Activated effector memory CD4-positive, alpha-beta T cell treated with anti-CD3 and anti-CD28 coated beads, Interleukin-2, amount 50 U/mL, for 16 hours (primary cell): ENCODE results near the gene DENND1A.

Experiments
- DNase-seq: peaks from one replicate; pipeline ENCODE4 v3.0.0-alpha.2; 2020

DENND1A gene

DNA sequence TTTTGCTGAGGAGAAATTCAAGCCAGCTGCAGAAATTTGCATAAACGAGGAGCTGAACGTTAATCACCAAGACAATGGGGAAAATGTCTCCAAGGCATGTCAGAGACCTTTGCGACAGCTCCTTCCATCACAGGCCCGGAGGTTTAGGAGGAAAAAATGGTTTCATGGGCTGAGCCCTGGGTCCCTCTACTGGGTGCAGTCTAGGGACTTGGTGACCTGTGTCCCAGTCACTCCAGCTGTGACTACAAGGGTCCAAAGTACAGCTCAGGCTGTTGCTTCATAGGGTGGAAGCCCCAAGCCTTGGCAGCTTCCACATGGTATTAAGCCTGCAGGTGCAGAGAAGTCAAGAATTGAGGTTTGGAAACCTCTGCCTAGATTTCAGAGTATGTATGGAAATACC is 207.5 kb downstream of the DENND1A start:
- DNase-seq, result no peak

DNA sequence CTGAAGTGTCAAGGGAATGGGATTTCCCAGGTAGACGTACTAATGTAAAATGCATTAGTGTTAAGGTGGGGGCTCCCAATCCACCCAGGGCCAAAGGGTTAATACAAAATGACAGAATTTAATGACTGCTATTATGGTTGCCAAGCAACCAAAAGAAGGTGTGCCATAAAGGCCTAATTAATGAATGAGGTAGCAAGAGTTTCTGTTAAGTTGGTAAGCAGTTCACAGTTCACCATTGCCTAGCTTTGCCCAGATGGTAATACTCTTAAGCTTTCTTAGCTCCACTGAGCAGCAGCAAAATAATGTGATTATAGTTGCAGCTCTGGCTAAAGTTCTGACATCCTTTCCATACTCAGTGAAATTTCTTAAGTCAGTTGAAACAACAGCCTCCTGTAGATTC is 211.7 kb downstream of the DENND1A start:
- DNase-seq, result no peak

DNA sequence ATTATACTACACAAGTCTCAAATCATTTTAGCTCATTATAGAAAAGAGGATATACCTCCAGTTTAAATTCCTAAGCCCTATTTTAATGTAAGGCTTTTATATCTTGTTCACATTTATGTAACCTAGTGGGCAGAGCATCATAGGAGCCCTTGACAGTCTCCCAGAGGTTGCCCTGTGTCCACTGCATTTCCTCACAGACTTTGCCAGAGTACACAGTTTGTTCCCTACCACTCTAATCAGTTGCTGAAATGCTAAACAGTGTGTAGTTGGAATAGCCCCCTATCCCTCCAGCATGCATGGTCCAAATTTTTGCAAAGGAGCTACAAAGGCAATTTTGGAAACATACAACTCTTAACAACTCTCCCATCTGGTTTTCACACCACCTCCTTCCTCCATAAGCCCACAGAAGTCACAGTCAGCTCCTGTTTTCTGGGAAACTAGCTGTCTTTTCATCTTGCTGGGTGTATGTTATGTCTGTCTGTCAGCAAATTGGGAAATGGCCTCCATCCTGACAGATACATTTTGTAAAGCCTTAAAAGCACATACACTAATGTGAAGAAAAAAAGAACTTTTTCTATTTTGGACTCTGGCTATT is 212.2 kb downstream of the DENND1A start:
- DNase-seq, result no peak

DNA sequence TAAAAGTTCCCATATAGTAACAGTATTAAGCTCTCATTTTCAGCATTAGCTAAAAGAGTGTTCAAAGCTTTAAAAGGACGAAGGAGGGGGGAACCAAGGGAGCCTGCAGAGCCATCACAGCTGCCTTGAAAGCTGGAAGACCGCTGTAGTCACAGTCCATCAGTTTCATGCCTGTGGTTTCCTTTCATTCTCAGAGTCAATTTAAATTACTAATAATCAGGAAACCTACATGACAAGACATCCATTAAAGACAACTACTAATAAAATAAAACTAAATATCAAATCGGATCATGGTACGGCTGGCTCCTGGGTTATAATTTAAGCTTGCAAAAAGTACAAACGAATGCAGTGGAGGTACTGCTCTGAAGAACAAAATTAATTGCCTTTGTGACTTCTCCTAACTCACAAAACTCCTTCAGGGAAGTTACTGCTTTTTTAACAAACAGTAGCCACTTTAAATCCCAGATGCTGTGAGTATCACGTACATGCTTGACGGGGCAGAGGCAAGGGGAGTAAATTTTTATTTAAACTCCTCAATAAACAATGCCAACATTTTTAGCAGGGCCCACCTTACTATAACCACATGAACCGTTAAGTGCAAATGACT is 213.5 kb downstream of the DENND1A start:
- DNase-seq, result no peak

DNA sequence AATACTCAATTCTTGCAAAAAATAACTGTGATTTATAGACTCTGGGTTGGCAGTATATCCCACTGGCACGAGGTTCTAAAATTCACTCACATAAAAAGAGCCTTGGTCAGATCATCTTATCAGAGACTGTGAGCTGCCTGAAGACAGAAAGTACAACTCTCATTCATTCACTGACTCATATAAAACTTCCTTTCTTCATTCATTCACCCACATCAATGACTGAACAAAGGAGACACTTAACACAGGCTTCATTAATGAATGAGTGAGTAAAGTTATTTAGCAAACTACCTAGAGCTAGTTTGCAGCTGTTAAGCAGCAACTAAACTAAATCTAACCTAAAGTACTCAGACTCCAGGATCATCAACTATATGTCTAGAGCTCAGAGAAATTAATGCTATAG is 214.7 kb downstream of the DENND1A start:
- DNase-seq, result no peak

DNA sequence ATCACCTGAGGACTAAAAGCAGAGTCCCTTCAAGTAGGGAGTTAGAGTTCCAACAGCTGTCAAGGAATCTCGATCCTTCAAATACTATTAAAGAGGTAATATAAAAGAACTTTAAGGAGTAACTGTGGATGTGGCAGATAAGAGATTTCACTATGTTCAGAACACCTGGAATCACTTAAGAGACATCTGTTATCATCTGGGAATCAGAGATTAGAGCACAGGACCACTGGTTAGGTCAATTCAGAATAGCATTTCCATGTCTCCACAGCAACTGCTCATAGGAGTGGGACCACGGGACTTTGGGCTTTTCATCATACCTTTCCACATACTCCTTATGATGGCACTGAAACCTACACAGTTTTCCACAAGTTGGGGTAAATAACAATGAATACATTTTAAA is 216.6 kb downstream of the DENND1A start:
- no peak for DNase-seq

DNA sequence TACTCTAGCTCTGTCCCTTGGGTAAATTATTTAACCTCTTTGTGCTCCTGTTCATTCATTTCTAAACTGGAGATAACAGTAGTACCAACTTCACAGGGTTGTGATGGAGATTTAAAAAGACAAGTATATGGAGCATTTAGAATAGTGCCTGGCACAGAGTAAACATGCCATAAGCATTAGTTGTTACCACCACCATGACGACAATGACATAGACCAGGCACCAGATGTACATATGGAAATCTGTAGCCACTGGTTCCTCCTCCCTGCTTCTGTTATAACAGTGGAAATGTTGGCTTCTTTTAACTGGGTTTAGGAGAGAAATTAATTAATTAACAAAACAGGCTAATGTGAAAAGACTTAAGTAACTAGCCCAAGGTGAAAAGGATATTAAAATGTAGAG is 217.5 kb downstream of the DENND1A start:
- no peak for DNase-seq

DNA sequence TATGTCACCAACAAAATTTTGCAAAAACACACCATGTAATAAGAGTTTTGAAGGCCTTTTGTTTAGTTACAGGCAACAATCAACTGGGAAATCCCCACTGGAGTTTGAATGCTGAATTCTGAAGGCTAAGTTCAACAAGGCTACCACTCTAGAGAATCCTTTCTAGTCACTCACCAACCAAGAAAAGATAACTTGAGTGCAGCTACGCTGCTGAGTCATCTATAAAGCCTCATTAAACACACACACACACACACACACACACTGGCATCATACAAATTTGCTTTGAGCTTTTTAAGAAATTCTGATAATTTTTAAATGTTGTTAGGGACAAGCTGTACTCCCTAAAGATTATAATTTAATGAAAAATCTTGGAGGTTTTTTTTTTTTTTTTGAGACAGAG is 219.6 kb downstream of the DENND1A start:
- no peak for DNase-seq

DNA sequence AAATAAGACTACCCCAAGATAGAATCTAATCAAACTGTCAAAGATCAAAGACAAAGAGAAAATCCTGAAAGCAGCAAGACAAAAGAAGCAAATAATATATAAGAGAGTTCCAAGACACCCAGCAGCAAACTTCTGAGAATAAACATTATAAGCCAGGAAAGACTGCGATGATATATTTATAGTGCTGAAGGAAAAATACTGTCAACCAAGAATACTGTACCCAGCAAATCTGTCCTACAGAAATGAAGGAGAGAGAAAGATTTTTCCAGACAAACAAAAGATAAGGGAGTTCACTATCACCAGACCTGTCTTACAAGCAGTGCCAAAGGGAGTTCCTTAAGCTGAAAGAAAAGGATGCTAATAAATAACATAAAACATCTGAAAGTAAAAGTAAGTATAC is 227.4 kb downstream of the DENND1A start:
- no peak for DNase-seq

DNA sequence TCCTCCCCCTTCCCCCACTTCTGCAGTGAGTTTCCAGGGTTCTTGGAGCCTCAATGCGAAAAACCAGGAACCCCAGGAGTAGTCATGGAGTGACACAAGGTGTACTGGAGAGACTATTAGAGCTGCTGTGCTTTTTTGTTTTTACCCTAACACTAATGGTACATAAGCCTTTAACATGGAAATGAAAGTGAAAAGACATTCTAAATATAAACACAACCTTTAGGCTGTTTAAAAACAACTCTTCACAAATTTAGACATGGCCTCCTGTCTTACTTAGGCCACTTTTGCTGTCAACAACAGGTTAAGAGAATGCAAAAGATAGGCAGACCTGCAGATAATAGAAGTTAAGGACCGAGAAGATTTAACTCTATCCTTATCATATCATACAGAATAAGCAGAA is 232.2 kb downstream of the DENND1A start:
- no peak for DNase-seq

DNA sequence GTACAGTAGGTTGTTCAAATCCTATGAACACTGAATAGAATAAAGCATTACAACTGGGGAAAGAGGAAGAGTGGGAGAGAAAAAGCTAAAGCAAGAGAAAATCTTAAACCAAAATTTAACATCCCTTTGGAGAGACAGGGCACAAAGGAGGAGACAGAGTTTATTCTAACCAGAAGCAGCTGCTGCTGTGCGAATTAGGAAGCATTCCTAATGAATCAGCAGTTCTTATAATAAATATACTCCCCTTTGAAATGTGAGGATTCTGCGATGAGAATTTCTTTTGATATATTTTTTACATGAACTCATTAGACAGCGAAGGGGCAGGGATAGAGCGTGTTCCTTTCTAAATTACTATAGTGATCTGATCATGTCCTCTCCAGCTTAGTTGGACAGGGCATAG is 233.4 kb downstream of the DENND1A start:
- DNase-seq, result no peak

DNA sequence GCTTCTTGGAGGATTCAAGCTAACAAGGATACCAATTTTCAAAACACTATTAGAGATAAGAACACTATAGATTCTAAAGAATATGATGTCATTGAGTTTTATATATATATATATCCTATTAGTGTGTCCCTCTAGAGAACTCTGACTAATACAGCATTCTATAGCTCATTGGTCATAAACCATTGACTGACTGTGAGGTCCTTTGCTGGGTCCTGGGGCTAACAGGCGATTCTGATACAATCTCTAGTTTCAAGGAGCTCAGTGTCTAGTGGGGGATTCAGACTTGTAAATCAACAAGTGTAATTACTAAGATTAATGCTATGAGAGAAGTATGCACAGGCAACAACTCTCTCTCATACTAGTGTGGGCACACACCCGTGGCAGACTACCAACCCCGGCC is 234.5 kb downstream of the DENND1A start:
- no peak for DNase-seq

DNA sequence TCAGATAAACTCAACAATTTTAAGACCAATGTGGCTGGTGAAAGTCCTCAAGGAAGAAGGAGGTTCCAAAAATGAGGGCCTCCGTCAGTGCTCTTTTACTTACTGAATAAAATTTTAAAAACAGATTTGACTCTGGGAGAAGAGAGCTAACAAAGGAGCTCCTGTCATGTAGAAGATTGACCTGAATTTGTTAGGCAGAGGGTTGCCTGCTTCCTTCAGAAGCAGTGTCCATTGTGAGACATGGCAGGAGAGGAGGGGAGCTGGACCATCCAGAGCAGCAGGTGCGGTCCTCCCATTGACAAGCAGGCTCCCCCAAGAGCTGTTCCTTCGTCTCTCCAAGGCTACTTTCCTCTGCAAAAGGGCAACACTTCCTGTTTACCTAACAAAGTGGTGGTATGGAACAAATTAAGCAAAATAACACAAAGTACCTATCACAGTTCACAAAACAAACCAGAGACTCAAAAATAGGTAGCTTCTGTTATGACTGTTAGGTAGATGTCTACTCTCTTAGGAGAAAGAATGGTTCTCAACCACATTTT is 238.1 kb downstream of the DENND1A start:
- no peak for DNase-seq

DNA sequence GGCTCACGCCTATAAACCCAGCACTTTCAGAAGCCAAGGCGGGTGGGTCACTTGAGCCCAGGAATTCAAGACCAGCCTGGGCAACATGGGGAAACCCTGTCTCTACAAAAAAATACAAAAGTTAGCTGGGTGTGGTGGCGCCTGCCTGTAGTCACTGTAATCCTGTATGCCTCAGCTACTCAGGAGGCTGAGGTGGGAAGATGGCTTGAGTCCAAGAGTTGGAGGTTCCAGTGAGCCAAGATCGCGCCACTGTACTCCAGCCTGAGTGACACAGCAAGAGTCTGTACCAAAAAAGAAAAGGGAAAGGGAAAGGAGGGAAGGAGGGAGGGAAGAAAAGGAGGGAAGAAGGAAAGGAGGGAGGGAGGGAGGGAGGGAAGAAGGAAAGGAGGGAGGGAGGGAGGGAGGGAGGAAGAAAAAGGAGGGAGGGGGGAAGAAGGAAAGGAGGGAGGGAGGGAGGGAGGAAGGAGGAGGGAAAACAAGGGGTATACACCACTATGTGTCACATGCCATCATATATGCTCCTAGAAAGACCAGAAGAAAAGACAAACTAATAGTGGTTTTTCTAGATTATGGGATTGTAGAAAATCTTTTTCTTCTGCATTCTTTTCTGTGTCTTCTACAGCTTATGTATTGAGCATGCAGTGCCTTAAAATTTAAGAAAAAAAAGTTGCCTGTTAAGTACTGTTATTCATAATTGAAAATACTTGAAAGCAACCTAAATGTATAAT is 240.1 kb downstream of the DENND1A start:
- no peak for DNase-seq

DNA sequence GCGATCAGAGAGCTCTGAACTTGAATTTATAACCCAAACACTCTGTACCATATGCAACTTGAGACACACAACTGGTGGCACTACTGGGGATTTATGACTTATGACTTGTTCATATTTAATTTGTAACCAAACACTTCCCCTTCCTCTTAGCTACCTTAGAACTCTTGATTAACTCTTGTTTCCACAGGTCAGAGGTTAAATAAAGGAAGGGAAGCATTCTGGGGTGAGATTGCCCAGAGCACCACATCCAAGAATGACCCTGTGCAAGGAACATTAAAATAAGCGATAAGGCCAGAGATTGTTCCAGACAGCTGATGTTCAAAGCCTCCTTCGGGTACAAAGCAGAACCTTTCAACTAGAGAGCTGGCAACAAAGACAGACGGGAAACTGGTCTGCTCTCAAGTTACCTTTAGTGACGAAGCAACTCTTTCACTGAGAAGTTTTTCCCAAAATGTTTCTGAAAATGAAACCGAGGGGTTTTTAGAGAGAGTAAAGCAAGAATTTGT is 242.6 kb downstream of the DENND1A start:
- DNase-seq, result no peak

DNA sequence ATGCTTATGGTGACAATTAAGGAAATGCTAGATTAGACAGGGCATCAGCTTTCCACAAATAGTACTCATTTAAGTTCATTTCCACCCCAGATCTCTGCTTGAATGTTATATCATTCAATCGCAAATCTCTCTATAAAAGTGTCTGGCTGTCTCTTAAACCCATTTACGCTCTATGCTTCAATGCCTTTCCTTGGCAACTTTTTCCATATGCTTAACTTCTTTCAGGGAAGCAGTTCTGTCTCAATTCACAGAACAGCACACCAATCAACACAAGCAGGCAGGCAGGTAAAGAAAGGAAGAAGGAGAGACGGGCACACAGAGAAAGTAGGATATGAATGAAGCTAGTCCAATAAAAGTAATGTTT is 243.1 kb downstream of the DENND1A start:
- no peak for DNase-seq

DNA sequence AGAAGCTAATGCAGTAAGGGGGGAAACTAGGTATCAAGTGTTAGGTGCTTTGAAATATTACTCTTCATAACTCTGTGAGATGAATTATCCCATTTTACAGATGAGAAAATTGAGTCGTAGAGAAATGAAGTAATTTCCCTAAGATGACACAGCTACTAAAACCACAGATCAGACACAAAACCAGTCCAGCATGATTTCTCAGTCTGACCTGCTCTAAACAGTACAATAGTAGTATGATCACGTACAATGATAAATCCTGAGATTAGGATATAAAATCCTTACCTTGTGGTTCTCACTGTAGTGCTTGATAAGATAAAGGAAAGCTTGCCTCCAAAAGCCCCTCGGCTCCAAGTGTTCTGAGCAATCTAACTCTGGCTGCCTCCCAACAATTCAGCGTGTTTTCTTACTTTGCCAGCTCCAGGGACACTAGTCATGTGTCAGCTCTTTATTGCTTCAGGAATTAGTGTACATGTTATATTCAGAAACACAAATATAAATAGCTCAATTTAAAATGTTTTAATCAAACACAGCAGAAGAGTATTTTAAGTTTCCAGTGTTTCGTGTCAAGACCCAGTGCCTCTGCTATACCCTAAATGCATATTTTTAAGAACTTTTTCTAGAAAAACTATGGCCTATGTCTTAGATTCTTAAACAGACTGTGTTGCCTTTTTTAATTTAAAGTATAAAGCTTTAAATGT is 243.6 kb downstream of the DENND1A start:
- DNase-seq, result no peak

DNA sequence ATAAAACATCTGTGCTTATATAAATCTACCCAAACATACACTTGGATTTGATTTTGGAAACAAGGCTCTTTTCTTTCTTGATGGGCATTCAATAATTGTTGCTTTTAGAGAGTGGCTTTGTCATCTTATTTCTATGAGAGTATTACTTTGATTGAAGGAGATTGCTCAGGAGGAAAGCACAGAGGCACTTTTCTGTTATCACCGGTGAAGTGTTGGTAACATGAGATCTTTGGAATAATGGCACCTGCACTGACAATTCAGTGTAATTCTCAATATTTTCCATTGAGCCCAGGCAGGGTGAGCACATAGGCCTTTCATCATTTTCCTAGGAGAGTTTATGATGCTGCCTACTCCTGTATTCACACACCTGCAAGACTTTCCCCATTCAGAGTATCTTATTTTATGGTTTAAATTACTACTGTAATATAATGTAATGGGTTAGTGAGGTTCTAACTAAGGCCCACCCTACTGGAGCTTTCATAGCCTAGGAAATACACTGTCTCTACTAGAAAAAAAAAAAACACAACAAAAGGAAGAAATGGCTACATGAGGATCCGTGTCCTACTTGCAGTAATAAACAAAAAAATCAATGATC is 244.3 kb downstream of the DENND1A start:
- DNase-seq, result no peak

DNA sequence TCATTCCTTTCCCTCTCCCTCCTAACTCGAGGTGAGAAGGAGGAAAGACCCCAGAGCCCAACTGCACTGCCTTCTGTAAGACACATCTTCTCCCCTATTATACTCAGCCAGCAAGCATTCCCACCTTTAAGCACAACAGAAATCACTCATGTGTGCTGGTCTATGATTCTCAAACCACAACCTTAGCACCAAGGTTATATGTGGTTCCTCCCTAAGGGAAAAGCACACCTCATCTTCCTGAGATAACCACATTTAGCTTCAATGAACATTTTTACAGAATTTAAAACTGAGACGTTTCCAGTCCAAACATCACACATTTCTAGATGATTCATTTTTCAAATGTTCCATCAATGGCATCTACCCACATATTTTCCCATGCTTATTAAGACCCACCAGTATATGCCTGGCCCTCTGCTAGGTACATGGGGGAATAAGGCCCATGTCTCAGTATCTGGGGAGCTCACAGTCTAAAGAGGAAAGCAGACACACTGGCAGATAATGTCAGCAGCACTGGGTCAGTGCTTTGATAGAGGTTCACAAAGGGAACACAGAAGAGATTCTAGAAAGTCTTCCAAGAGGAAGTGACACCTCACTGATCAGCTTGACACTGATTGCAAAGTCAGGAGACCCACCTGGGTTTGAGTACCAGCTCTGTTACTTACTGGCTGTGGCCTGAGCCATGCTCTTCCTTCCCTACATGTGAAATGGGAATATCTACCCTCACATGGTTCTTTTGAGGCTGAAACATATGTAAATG is 245.4 kb downstream of the DENND1A start:
- no peak for DNase-seq

DNA sequence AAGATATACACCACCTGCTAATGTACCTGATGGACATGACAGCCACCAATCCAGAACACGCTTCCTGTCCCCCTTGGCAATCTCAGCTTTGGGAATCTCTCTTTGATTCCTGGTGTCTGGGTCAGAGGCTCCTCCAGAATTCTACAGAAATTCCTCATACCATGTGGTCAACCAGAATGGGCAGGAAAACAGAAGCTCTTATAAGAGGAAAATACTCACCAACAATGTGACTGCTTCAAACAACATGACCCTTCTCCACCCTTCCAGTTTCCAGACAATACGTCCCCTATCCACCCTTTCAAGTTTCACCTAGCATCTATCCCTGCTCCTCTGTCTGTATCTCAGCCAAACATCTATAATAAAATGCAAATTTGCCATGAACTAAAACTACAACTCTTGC is 247.2 kb downstream of the DENND1A start:
- no peak for DNase-seq

DNA sequence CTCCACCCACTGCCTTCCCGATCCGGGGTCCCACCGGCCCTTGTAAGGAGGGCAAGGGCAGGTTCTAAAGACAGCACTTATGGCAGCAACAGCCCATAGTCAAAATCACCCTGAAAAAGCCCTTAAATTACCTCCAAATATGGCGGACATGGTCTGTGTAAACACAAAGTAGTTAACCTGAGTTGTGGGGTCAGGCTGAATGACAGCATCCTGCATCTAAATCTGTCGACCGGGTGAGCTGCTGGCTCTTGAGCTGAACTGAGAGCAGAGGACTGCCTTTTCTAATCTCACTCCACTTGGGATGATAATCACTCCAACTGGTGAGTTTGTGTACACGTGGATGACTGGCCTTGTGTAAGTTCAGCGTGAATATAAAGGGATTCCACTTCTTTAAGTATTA is 249.6 kb downstream of the DENND1A start:
- no peak for DNase-seq

DNA sequence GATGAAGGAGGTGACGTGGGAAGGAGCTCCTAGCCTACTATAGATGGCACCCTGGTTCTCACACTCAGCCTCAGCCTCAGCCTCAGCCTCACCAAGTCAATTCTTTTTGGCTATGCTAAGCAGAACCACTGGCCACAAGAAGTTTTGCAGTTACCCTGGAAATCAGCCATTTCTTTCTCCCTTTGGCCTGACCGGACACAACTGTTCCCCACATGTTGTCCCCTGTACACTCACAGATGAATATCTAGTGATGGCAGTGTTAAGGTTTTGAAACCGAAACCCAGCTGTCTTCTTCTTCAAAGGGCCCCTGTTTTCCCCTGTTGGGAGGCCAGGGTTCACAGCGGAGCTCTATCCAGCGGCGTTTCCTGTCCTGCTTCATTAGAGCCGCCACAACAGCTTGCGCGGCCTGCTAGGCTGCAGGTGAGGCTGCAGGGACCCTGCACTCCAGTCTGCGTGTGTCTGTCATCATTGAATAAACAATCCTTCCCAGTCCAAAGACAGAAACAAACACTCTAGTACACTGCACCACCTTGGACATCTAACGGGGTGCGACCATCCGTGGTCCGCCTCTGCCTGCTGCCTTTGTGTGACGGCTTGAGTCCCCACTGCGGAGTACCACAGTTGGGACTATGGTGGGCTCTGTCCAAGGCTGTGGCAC is 250.5 kb downstream of the DENND1A start:
- DNase-seq, result no peak
